D341Med (cell line): ENCODE results near the gene RPL39L.
"Not testable (repeated sequence)": the region's sequence is repeated elsewhere in the genome, so short reads cannot be mapped to it uniquely, and the experiment has no call there.

Experiments
- DNase-seq: peaks from one replicate; pipeline ENCODE4 v3.0.0; 2012; ENCODE audit warnings: low spot score

RPL39L gene

DNA sequence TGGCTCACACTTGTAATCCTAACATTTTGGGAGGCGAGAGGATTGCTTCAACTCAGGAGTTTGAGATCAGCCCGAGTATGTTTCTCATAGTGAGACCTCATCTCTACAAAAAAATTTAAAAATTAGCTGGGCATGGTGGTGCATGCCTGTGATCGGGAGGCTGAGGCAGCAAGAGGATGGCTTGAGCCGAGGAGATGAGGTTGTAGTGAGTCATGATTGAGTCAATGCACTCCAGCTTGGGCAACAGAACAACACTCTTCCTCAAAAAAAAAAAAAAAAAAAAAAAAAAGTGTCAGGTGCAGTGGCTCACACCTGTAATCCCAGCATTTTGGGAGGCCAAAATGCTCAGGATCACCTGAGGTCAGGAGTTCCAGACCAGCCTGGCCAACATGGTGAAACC, 2.4 kb downstream of the RPL39L start:
- no peak for DNase-seq

DNA sequence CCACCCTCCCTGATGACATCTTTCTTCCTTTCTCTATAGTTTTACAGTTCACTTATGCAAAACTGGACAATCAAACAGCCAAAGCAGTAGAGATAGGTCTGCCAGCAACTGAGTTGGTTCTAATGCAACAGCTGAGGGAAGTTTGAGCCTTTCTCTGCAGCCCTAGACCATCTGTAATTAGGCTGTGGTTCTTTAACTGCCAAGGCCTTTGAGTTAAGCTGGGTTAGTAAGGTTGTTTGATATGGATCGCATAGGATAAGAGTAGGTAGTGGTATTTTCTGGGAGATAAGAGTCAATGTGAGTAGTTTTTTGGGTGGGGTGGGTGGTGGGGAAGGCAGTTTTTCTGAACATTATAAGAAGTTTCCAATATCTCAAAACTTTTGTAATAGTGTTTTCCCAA, 3.0 kb downstream of the RPL39L start:
- no peak for DNase-seq

DNA sequence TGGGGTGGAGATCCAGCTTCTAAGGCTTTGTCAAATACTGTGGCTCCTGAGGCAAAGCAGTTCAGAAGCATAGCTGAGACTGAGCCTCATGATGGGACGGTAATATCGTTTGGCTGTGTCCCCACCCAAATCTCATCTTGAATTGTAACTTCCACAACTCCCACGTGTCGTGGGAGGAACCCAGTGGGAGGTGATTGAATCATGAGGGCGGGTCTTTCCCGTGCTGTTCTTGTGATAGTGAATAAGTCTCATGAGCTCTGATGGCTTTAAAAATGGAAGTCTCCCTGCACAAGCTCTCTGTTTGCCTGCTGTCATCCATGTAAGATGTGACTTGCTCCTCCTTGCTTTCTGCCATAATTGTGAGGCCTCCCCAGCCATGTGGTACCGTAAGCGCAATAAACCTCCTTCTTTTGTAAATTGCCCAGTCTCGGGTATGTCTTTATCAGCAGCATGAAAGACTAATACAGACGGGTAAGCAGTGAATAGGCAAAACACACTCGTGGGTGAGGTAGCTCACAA, 4.1 kb downstream of the RPL39L start:
- not testable (repeated sequence) for DNase-seq

DNA sequence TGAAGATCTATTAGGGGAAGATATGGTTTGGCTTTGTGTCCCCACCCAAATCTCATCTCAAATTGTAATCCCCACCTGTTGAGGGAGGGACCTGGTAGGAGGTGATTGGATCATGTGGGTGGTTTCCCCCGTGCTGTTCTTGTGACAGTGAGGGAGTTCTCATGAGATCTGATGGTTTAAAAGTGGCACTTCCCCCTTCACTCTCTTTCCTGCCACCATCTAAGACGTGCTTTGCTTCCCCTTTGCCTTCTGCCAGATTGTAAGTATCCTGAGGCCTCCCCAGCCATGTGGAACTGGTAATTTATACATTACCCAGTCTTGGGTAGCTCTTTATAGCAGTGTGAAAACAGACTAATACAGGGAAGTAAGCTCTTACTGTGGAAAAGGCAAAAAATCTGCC, 6.1 kb downstream of the RPL39L start:
- DNase-seq: not testable (repeated sequence)

DNA sequence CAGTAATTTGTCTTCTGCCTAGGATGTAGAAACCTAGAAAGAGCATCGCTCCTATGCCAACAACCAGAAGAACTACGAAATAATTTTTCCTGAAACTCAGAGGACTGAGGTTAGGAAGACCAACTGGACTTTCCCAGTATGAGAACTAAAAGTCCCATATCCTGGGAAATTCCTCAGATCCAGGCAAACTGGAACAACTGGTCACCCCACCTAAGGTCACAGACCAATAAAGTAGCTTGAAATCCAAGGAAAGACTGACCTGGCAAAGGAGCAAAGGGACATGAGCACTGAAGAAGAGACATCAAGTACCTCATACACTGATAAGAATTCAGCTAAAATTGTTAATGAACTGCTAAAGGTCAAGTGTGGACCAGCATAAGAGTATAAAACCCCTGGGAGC, 6.6 kb downstream of the RPL39L start:
- DNase-seq: no peak

DNA sequence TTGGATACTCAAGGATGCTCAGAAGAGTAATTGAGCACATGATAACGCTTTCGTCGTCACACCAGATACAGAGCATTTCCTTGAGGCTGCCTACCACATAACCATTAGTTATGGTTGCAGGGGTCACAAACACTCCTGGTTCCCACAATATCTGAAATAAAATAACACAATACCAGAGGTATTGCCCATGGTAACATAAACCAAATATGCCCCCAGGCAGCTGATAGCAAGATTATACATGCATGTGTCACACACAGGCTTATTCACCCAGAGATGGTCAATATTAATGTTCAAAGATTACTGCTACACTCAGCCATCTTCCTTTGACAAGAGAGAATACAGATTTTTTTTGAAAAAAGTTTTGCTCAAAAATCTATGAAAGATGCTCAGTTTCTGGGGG, 7.3 kb downstream of the RPL39L start:
- no peak for DNase-seq

DNA sequence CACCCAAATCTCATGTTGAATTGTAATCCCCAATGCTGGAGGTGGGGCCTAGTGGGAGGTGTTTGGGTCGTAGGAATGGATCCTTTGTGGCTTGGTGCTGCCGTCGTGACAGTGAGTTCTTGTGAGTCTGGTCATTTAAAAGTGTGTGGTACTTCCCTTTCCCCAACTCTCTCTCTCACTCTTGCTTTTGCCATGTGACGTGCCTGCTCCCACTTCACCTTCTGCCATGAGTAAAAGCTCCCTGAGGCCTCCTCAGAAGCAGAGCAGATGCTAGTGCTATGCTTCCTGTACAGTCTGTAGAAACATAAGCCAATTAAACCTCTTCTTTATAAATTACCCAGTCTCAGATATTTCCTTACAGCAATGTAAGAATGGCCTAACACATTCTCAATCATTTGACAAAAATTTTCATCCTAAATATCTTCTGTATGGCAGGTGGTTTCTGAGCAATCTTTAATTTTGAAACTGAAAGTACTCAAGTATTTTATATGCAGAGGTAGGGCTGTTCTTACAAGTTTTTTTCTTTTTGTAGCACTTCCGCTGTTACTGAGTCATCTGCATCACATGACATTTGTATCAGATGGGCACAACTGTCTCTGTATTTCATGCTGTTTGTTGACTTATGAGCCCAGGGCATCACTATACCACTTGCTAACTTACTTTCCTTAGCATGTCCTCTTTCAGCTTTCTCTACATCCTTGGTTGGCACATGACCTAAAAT, 8.8 kb downstream of the RPL39L start:
- DNase-seq: no peak

DNA sequence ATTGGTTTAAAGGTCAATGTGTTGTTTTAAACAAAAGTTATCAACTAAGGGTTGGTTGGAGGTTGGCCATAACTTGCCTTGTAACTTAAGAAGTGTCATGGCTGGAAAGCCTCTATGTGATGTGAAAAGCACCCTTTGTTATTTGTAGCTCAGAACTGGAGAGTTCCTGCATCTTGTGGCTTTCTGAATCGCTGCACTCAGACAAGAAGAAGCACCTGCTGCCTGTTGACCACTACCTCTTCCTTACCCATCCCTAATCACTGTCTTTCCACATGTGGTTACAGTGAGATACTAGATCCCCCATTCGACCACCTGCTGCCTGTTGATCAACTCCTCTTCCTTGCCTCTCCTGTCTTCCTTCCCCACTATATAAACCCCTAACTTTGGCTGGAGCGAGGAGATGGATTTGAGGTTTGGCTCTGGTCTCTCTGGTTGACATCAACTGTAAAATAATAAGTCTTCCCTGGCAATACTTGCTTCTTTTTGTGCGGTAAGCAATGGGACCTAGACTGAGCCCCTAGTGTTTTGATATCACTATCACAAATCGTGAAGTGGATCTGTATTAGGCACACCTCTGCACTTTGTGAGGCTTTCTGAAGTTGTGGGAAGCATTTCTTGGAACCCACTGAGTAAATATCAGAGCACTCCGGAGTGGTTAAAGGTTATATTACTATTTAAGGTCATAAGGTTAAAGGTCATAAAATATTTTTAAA, 13.8 kb downstream of the RPL39L start:
- no peak for DNase-seq

DNA sequence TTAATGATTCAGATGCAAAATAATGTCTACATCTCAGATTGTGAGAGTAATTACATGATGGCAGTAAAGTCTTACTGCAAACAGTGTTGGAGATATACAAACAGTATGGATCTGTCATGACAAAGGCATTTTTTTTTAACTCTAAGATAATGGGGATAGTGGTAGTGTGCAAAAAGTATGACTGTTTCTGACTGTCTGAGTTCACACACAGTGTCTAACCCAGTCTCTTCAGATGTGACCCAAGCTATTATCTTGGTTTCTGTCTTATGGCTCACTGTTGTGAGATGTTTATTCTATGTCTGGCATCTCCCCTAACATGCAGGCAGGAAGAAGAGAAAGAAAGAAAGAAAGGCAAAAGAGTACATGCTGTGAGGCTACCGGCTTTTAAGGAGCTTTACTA, 17.0 kb downstream of the RPL39L start:
- DNase-seq: no peak

DNA sequence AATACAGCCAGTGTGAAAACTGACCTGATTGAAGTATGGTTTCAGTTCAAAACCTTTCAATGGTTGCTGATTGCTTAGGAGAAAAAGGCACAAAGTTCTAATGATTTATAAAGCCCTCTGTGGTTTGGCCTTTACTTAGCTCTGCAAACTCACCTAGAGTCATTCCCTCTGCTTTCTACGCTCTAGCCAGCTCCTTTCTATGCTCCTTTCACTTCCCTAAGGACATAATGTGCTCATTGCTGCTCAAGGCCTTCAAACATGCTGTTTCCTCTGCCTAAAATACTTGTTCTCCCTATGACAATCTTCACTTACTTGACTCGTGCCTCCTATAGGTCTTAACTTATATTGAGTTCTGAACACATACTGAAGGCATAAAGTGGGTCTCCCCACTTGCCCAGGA, 19.0 kb downstream of the RPL39L start:
- no peak for DNase-seq

DNA sequence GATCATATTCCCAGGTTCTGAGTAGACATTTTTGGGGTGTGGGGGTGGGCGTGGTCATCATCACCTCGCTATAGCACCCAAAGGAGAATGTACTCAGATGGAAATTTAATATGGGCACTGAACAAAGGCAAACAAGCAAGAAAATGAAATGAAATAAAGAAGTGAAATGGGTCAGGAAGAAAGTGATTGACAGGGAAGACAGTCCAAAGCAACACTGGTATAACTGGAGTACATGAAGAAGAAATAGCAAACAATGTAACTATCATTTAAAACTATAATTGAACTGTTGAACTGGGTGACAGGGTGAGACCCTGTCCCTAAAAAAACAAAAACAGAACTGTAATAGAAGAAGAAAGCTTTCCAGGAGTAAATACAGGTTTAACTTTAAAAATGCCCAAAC, 24.8 kb downstream of the RPL39L start:
- no peak for DNase-seq

DNA sequence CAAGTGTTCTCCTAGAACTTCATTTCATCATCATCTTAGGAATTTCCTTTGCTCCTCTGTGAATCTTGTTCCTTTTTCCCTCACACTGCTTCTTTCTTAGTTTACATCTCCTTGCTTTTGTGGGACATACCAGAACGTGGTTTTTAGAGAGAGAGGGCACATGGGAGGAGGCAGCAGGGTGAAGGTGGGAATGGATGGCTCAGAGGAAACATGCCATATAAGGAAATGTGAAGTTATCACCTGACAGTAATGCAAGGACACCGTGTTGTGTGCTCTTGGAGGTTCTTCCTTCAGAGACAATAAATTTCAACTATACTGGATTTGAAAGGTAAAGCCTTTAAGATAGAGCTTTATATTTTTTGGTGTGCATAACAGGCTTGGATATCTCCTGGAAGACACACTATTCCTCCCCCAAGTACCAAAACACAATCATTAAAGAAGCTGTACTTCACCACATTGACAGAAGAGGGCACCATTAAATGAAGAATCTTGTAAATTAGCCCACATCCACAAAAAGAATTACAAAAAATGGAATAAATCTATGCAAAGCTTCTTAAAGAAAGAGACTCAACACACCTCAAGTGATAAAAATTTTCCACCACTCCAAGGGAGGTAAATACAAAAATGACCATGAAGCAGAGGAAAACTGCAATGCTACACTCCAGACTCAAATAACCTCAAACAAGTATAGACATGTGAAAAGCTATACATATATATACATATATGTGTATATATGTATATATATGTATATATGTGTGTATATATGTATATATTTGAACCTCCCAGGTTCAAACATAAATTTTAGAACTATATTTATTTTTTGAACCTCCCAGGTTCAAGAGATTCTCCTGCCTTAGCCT, 26.1 kb downstream of the RPL39L start:
- DNase-seq: no peak

DNA sequence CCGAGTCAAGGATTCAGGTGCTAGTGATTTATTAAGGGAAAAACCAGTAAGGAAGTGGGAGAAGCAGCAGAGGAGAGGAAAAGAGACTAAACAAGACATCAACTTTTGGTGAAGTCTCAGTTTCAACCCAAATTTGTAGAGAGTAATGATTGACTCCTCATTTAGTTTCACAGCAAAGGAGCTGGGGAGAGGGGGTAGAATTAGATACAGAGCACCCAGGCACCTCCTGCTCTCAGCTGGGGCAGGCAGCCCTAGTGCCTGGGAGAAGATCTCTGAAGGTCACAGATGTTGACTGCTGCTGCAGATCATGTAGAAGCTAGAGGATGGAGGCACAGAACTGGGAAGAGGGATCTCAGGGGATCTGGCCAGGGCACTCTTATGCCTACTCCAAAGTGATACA, 29.1 kb downstream of the RPL39L start:
- DNase-seq: no peak

DNA sequence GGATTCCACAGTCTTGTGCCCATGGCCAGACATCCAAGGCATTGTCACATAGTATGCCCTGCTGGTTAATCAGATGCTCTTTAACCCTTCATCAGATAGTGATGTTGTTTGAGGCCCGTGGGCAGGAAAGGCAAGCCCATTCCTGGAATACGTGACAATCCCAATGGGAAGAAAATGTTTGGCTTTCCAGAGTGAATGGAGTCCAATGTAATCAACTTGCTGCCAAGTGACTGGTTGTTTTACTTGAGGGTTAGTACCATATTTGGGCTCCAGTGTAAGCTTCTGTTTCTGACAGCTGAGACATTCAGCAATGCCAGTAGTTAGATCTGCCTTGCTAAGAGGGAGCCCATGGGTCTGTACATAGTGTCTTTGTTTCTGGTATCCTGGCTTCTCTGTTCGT, 31.3 kb downstream of the RPL39L start:
- no peak for DNase-seq

DNA sequence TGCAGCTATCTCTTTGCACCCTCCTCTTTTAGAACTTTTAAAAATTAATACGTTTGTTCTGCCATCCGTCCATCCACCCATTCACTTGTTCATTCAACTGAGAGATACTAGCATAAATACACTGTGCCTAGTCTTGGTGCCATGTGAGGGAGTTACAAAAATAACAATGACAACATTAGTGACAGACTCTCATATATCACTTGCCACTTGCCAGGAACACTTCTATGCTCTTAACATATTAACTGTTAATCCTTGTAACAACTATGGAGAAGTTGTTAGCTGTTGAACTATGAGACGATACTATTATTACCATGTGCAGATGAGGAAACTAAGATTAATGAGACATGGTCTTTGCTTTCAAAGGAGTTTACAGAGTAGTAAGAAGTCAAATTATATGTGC, 33.6 kb downstream of the RPL39L start:
- DNase-seq: no peak

DNA sequence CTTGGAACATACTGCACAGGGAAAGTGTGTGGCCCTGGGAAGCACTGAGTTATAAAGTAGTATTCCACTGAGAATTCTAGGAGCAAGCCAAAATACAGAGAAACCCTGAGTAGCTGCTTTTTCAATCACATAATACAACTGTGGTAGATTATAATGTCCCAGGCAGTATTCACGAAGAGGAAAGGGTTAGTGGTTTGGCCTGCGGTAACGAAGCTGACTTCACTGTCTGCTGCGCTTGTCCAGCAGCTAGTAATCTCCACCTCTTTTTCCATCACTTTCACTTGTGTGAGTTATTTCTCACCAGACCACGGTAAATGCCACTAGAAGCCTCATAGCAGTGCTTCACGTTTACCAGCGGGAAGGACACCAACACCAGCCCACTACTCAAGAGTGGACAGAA, 34.4 kb downstream of the RPL39L start:
- no peak for DNase-seq

DNA sequence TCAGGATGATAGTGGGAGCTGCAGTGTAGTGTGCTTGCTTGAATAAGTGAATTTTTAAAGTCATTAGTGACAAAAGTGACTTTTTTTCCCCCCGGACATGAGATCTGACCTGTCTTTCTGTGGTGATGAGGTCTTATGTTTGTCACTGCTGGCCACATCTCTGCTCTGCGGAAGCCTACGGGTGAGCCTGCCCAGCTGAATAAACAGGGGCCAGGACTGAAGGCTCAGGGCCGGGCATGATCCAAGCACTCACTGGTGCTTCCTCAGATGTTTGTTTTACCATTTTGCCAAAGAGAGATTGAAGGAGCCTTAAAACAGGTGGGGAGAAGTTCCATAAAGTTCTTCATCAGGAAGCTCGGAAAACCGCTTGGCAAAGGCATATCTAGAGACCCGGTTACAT, 35.0 kb downstream of the RPL39L start:
- DNase-seq: no peak

DNA sequence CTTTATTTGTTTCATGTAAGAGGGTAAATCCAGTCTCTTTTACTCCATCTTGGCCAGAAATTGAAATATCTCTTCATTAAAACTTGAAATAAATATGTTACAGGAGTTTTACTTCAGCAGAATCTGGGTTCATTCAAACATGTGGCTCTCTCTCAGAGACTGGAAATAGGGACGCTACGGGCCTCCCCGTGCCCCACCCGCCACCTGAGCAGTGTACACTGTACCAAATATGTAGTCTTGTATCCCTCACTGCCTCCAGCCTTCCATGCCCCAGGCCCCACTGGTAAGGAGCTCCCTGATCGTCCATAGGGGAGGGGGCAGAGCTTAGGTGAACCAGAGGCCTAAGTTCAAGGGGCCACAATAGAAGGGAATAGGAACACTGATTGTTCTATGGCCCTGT, 36.0 kb downstream of the RPL39L start:
- no peak for DNase-seq

DNA sequence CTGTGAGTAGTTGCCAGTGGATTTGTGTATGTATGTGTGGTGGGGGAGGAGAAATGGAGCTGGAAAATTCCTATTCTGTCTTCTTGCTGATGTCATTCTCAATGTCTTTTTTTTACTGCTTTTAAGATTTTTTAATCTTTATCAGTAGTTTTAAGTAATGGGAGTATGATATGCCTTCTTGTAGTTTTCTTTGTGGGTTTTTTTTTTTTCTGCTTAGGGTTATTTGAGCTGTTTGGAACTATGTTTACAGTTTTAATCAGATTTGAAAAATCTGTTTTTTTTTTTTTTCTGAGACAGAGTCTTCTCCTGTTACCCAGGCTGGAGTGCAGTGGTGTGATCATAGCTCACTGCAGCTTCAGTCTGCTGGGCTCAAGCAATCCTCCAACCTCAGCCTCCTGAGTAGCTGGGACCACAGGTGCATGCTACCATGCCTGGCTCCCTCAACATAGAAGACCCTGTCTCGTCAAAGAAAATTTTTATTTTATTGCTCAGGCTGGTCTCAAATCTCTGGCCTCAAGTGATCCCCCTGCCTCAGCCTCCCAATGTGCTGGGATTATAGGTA, 37.1 kb downstream of the RPL39L start:
- DNase-seq: no peak

DNA sequence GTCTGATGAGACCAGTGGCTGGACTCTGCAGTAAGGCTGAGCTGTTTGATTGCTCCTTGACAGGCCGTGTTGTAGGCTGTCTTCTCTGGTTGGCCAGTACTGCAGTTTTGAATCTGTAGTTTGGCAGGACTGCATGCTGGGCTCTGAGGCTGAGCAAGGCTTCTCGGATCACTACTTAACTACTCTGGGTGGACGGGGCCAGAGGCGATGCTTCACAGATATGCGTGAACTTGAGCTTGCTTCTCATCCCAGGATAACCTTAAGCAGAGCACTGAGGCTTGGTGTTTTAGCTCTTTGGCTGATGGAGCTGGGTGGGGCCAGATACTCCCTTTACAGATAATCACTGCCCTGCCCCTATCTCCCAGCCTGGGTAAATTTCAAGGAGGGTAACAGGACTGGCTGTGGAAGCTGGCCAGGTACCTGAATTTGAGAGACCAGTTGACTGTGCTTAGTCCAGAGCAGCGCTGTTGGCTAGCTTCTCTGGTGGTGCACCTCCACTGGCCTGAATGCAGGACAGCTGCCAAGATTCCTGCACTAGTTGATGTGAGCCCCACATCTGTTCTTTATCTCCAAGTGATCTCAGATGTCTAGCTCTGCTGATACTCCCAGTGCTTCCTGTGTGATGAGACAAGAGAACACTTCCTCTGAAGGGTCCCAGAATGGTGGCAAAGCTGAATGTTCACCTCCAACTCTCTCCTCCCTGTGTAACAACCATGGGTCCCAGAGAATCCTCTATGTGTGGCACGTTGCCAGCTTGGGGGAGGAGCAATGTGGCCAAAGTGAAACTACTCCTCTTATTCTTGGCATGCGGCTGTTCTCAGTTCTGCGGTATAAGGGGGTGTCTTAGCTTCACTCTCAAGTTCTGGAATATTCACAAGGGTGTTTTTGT, 37.9 kb downstream of the RPL39L start:
- DNase-seq: no peak

DNA sequence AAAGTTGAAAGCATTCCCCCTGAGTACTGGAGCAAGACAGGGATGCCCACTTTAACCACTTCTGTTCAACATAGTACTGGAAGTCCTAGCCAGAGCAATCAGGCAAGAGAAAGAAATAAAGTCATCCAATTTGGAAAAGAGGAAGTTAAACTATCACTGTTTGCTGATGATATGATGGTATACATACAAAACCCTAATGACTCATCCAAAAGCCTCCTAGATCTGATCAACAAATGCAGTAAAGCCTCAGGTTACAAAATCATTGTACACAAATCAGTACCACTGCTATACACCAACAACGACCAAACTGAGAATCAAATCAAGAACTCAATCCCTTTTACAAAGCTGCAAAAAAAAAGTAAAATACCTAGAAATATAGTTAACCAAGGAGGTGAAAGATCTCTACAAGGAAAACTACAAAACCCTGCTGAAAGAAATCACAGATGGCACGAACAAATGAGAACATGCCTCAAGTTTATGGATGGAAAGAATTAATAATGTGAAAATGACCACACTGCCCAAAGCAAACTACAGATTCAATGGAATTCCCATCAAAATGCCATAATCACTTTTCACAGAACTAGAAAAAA, 40.3 kb downstream of the RPL39L start:
- no peak for DNase-seq
